Lung (tissue), 12 donors: Measurements from ENCODE around the gene GINS3. TPM values are rescaled to one million over a fixed set of nuclear protein-coding genes. Genes with fewer than 3 reads are reported as not detected.

ENCODE experiments used
- ATAC-seq: fragments of 200-7000 bp; cut with Tn5 transposase; one replicate; pipeline ENCODE4 v1.9.1; 2020; ENCODE audit warnings: moderate number of reproducible peaks; ENCODE audit not compliant: insufficient read depth, low FRiP score
- DNase-seq, 3 donors: peaks; one replicate each; pipeline ENCODE4 v3.0.0-alpha.2; 2013 to 2017
- H3K27ac ChIP-seq, 2 donors: one replicate each; pipeline ENCODE4 v1.5.1; 2013; ENCODE audit warnings: mild to moderate bottlenecking in 2 of 2, moderate library complexity in 2 of 2, control low read depth in 1 of 2, inconsistent platforms in 1 of 2, low read depth in 1 of 2, low read length in 1 of 2
- H3K27me3 ChIP-seq, 3 donors: one replicate each; pipeline ENCODE4 v1.5.1; 2013; ENCODE audit warnings: low read length in 2 of 3; ENCODE audit not compliant: control insufficient read depth in 3 of 3, insufficient read depth in 3 of 3
- H3K36me3 ChIP-seq, 4 donors: one replicate each; pipeline ENCODE4 v1.5.1; 2013; ENCODE audit warnings: low read length in 4 of 4, mild to moderate bottlenecking in 1 of 4, moderate library complexity in 1 of 4; ENCODE audit not compliant: control insufficient read depth in 4 of 4, insufficient read depth in 4 of 4
- H3K4me1 ChIP-seq, 5 donors: one replicate each; pipeline ENCODE4 v1.5.1; 2013; ENCODE audit warnings: low read length in 5 of 5, mild to moderate bottlenecking in 2 of 5, moderate library complexity in 1 of 5; ENCODE audit not compliant: control insufficient read depth in 5 of 5, insufficient read depth in 5 of 5
- H3K4me3 ChIP-seq: one replicate; pipeline ENCODE4 v1.5.1; 2013; ENCODE audit warnings: mild to moderate bottlenecking, control low read depth, moderate library complexity
- H3K9ac ChIP-seq, 2 donors: one replicate each; pipeline ENCODE4 v1.5.1; 2013; ENCODE audit warnings: low read length in 2 of 2, control low read depth in 1 of 2; ENCODE audit not compliant: insufficient read depth in 1 of 2
- H3K9me3 ChIP-seq, 4 donors: one replicate each; pipeline ENCODE4 v1.5.1; 2013; ENCODE audit warnings: low read length in 3 of 4, mild to moderate bottlenecking in 1 of 4, moderate library complexity in 1 of 4; ENCODE audit not compliant: control insufficient read depth in 4 of 4, insufficient read depth in 3 of 4
- WGBS, 2 donors: extraction: QIAGEN DNeasy Blood & Tissue Kit; methylation state at CpG; one replicate each; pipeline ENCODE4 v1.1.7; 2013; 5-methylcytosine and 5-hydroxymethylcytosine counted together
- polyA plus RNA-seq, 2 donors: library from polyadenylated mRNA; stranded (reverse); fragments of 200-250 nt; gene quantifications; one replicate each; pipeline ENCODE4 v1.2.1, GENCODE V29; 2013
- total RNA-seq, 2 donors: library from RNA; depleted of rRNA in 1 of 2; stranded (reverse); fragments of >200 nt in 1 of 2; gene quantifications; one replicate each; pipeline ENCODE4 v1.2.1, GENCODE V29; 2014 to 2021
- TF ChIP-seq, protein P1 (sequence below): IDR thresholded peaks from 2 replicates; pipeline ENCODE4 v1.5.1; 2012; ENCODE audit warnings: mild to moderate bottlenecking; ENCODE audit errors: control extremely low read depth, extremely low read depth
- donor health status: control.
- donor health status: control.
- donor health status: Bipolar disorder and iron deficiency.
- donor health status: healthy.
- donor health status: DM: yes; HTN: yes; CAD: no.

The GINS3 gene
- total and polyA plus RNA-seq, 4 donors, result 2.7 to 5.1 (median 3.4) TPM

DNA sequence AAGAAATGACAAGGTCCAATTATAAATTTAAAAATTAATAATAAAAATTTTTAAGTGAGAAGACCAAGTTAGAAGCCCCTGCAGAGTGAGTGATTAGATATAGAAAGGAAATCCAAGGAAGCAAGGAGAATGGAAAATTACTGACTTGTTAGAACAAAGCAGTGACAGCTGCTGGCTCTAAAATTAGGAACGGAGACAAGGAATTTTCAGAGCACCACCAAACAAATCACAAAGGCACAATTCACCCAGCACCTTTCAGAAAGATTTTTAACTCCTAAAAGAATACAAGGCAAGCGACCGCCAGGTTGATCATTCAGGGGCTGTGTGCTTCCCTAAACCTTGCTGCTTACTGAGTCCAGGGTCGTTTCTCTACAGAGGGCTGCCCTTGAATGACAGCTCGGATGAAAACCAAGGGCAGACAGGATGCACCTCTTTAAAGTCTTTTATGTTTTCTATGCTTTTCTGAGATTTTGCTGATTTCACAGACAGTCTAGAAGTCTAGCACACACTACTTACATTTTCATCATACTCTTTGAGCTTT, 45.4 kb upstream of the GINS3 start:
- no peaks in the 10 kb centered on the region for H3K36me3 ChIP-seq
- WGBS, 2 donors, result 58 to 74% methylated on average over 5 of the region's 5 CpGs
- TF ChIP-seq, protein P1, sequence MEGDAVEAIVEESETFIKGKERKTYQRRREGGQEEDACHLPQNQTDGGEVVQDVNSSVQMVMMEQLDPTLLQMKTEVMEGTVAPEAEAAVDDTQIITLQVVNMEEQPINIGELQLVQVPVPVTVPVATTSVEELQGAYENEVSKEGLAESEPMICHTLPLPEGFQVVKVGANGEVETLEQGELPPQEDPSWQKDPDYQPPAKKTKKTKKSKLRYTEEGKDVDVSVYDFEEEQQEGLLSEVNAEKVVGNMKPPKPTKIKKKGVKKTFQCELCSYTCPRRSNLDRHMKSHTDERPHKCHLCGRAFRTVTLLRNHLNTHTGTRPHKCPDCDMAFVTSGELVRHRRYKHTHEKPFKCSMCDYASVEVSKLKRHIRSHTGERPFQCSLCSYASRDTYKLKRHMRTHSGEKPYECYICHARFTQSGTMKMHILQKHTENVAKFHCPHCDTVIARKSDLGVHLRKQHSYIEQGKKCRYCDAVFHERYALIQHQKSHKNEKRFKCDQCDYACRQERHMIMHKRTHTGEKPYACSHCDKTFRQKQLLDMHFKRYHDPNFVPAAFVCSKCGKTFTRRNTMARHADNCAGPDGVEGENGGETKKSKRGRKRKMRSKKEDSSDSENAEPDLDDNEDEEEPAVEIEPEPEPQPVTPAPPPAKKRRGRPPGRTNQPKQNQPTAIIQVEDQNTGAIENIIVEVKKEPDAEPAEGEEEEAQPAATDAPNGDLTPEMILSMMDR, result no peak
- H3K27me3 ChIP-seq, result peaks cover 0 to 6% (median 3%) of the 10 kb centered on the region in 3 donors
- ATAC-seq (no peak), DNase-seq (peak in 1 of 3 donors; percentile 4)
- no peak overlapping the region for H3K4me3 ChIP-seq
- H3K4me1 ChIP-seq, result no peaks in the 10 kb centered on the region
- H3K27ac ChIP-seq, result peak overlapping the region in 1 of 2 donors; percentile 66
- no peak overlapping the region for H3K9ac ChIP-seq
- H3K9me3 ChIP-seq, result no peaks in the 10 kb centered on the region

DNA sequence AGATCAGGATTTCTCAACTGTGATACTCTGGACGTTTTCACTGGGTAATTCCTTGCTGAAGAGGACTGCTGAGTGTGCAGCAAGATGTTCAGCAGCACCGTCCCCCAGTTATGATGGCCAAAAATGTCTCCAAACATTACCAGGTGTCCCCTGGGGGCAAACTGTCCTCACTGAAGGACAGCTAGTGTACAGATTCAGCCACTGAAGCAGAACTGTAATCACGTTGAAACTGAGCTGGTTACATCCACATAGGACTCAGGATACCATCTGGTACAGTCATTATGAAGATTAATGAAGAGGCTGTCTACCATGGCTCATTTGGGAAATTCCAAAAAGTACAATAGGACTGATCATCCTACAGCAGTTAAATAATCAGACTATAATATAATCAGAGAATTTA, 43.3 kb upstream of the GINS3 start:
- 45 to 52% methylated on average over 3 of the region's 3 CpGs for WGBS, 2 donors
- Histone ChIP-seq H3K27ac (peak overlapping the region in 1 of 2 donors; percentile 3), H3K9me3 (peaks cover 0 to 2% (median under 1%) of the 10 kb centered on the region in 4 donors), H3K27me3 (peaks cover 0 to 6% (median 3%) of the 10 kb centered on the region in 3 donors), H3K36me3 (no peaks in the 10 kb centered on the region), H3K9ac (no peak overlapping the region), H3K4me1 (no peaks in the 10 kb centered on the region), H3K4me3 (no peak overlapping the region)
- ATAC-seq (no peak), DNase-seq (no peak)
- TF ChIP-seq, protein P1, result no peak

DNA sequence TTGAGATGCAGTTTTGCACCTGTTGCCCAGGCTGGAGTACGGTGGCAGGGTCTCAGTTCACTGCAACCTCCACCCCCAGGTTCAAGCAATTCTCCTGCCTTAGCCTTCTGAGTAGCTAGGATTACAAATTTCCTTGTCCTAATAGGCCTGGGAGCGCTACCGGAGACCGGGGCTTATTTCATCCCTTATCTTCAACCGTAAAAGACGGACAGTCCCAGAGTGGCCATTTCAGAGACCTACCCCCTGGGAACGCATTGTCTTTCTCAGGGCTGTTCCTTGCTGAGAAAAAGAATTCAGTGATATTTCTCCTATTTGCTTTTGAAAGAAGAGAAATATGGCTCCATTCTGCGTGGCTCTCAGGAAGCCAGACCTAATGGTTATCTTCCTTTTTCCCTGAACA, 39.6 kb upstream of the GINS3 start:
- Histone ChIP-seq H3K36me3 (no peaks in the 10 kb centered on the region), H3K27ac (no peak overlapping the region), H3K4me1 (no peaks in the 10 kb centered on the region), H3K9me3 (peaks cover 0 to 2% (median under 1%) of the 10 kb centered on the region in 4 donors), H3K9ac (no peak overlapping the region), H3K27me3 (peaks cover 0 to 6% (median 3%) of the 10 kb centered on the region in 3 donors), H3K4me3 (no peak overlapping the region)
- 82 to 83% methylated on average over 8 of the region's 8 CpGs for WGBS, 2 donors
- ATAC-seq (no peak), DNase-seq (no peak)
- TF ChIP-seq, protein P1, result no peak
